ENCODE results near the gene ATP6V1G1.

Gene ATP6V1G1

DNA sequence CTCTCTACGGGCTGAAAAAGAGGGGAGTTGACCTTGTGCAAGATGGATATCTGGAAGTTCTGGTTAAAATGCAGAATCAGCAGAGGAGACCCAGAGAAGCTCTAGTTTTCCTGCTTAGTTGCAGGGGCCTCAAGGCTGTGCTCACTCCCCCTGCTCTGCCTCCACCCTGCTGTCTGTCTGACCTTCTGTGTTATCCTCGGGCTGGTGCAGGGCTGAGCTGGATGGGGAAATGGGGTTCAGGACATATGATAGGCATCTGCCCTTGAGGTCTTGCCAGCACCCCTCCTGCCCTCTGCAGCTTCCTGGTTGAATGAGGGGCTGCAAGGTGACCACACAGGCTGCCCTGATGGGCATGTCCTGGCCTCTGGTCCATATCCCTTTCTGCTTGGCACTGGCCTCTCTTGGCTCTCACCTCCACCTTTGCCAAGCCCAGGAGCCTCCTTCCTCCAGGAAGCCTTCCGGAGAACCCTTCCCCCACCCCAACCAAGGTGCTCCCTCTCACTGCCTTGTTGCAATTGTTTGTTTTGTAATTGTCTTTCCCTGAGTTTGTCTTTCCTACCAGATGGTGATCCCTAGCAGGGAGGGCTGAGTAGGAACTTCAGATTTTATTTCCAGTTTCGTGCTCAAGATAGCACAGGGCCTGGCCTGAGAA, 24.8 kb downstream of the ATP6V1G1 start:
- no peak for DNase-seq (ENCODE audit: low read depth)

DNA sequence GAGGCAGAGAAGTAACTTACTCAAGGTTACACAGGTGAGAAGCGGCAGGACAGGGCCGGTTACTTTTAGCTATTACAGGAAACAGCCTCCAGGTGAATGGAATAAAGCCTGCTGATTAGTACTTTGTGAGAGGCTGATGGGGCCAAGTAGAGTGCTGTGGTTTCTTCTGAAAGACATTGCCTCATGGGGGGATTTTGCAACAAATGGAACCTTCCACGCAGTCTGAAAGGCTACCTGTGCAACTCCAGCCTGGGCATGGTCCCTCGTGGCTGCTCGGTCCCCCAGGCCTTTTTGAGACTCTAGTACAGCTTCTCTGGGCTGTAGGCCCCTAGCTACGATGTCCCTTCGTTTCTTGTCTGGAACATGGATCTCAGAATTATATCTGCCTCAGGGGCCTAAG, 25.5 kb downstream of the ATP6V1G1 start:
- DNase-seq (ENCODE audit: low read depth), result peak; percentile 20

DNA sequence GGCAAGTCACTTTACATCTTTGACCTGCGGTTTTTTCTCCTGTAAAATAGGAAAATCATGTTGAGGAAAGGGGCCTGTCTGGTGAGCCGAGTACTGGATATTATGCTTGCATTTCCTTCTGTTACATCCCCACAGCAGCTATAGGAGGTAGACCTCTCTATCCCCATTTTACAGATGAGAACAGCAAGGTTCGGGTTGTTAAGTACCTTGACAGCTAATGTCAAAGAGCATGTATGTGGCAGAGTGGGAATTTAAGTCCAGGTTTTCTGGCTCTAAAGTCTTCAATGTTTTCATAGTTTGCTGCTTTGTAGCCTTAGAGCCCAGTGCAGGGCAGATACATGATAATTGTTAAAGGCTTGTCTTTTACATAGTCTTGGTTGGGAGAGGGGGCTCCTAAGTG, 26.4 kb downstream of the ATP6V1G1 start:
- DNase-seq (ENCODE audit: low read depth), result no peak

DNA sequence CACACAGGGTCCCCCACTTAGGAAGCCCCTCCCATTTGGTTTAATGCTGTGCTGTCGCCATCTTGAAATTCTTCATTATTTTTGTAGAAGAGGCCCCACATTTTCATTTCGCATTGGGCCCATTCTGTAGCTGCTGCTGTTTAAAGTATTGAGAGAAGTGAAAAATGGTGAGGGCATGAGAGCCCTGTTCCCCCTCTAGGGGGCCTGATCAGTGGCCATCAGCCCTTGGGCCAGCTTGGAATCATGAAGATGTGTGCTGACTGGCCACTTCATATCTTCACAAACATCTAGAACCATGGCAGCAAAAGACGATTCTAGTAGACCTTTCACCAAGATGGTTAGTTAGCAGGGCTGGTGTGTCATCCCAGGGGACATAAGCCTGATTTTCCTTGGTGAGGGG, 26.8 kb downstream of the ATP6V1G1 start:
- DNase-seq (ENCODE audit: low read depth), result no peak

GRCh38 chr9:114616684-114617520, 29.3 kb downstream of the ATP6V1G1 start:
- no peak for DNase-seq (ENCODE audit: low read depth)

- DNase-seq (ENCODE audit: low read depth), result no peak
Observed at GRCh38 chr9:114619191-114619761, 31.7 kb downstream of the ATP6V1G1 start.

- DNase-seq (ENCODE audit: low read depth), result no peak
Observed at GRCh38 chr9:114621561-114621960, 34.0 kb downstream of the ATP6V1G1 start.

GRCh38 chr9:114621975-114622609, 34.5 kb downstream of the ATP6V1G1 start:
- DNase-seq (ENCODE audit: low read depth), result peak; percentile 77

DNA sequence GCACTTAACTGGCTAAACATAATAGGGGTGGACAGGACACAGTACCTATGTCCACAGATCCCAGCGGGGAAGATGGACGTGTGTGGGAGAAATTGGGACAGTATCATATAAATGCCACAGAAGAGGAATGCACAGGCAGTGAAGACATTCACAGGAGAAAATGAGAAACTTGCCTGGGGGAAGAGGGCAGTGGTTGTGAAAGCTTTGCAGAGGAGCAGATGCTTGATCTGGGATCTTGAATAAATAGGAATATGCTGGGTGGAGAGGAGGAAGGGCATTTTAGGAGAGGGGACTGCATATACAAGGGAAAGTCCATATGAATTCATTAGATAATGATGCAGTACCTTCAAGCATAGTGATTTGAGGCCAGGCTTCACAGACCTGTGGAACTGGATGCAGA, 37.1 kb downstream of the ATP6V1G1 start:
- DNase-seq (ENCODE audit: low read depth), result no peak

DNA sequence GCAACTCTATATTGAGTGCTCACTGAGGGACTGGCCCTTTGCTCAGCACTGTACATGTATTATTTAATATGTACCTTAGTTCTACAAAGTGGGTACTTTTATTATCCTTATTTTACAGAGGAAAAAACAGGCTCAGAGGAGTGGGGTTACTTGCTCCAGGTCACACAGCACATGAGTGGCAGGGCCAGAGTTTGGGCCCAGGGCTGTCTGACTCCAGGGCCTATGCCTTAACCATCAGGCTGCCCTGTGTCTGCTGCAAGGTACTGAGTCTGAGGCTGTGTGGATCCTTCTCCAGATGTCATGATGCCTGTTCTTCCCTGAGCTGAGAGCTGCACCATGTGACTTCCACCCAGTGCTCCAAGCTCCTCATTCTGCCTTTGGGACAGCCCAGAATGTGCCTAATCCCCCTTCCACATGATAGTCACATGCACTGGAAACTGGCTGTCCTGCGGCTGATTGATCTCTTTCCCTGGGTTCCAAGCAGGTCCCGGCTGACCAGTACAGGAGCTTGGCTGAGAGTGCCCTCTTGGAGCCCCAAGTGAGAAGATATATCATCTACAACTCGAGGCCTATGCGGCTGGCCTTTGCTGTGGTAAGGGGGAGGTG, 38.9 kb downstream of the ATP6V1G1 start:
- no peak for DNase-seq (ENCODE audit: low read depth)

DNA sequence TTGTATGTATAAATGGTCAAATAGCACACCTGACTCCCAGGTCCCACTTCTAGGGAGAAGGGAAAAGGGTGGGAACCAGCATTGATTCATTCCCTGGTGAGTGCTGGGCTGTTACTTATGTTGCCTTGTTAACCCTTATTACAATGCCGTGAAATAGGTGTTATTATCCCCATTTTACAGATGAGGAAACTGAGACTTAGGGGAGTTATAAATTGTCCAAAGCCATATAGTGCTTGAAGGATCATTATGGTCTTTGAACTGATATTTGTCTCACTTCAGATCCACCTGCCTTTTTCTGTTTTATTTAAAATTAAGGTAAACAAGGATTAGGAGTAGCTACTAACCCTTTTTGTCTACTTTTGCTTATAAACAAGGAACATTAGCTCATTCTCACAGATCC, 40.0 kb downstream of the ATP6V1G1 start:
- DNase-seq (ENCODE audit: low read depth), result no peak

DNA sequence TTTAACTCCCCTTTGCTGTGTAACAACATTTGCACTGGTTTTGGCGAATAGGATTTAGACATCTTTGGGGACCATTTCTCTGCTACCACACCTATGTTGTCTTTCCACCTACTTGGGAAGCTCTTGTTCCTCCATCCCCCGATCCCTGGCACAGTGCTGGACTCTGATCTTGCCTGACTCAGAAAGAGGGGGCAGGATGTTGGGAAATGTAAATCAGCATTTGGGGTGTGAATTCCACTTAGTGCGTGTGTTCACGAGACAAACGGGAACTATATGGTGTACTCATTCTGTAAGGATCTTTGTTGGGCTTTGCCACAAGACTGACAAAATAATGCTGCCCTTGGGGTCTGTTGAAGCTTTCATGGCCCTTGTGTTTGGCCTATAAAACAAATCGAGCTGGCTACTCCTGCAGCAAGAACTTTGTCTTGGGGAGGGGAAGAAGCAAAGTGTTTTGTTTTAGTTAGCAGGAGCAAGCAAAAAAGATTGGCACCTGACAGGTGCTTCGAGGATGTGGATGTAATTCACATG, 42.1 kb downstream of the ATP6V1G1 start:
- DNase-seq (ENCODE audit: low read depth), result no peak

GRCh38 chr9:114631166-114631565, 43.6 kb downstream of the ATP6V1G1 start:
- DNase-seq (ENCODE audit: low read depth), result no peak

DNA sequence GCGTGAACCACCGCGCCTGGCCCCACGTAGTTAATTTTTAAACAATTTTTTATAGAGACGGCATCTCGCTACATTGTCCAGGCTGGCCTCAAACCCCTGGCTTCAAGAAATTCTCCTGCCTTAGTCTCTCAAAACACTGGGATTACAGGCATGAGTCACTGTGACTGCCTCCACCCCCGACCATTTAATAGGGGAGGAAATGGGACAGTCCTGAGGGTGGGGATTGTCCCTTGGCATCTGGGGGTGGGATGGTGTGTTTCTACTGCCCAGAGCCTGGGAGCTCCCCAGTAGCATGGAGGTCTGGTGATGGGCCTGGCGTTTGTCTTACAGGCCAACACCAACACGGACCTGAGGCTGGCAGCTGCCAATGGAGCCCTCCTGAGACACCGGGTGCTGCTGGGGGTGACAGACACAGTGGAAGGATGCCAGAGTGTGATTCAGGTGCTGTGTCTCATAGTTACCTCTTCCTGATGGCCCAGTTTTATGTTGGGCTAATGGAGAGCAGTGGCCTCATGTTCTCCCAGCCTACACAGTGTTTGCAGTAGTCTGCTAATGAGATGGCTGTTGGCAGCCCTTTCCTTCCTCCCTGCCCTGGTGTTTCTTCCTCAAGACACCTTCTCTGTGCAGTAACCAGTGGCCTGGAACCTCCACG, 46.0 kb downstream of the ATP6V1G1 start:
- no peak for DNase-seq (ENCODE audit: low read depth)

GRCh38 chr9:114634387-114634786, 46.8 kb downstream of the ATP6V1G1 start:
- DNase-seq (ENCODE audit: low read depth), result no peak

DNA sequence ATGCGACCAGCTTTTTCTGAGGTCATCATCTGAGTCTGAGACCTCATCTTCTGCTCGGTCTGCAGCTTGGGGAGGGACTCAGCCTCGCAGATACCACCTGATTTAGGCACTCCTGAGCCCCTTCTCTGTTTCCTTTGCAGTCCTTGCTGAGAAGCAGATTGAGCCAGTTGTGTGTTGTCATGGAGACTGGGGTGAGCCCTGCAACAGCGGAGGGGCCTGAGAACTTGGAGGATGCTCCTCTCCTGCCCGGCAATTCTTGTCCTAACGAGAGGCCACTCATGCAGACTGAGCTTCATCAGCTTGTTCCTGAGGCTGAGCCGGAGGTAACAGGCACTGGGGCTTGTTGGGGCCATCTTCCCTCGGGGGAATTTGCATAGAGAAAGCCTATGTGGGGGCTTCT, 50.8 kb downstream of the ATP6V1G1 start:
- DNase-seq (ENCODE audit: low read depth), result no peak

DNA sequence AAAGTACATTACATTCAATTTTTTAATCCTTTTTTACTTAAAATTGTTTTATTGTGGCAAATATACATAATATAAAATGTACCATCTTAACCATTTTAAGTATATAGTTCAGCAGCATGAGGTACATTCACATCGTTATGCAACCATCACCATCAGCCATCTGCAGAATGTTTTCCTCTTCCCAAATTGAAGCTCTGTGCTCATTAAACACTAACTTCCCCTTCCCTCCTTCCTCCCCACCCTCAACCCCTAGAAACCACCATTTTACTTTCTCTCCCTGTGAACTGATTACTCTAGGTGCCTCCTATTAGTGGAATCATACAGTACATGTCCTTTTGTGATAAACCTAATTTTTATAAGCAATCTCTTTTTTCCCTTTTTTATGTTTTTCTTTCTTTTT, 54.4 kb downstream of the ATP6V1G1 start:
- no peak for DNase-seq (ENCODE audit: low read depth)

DNA sequence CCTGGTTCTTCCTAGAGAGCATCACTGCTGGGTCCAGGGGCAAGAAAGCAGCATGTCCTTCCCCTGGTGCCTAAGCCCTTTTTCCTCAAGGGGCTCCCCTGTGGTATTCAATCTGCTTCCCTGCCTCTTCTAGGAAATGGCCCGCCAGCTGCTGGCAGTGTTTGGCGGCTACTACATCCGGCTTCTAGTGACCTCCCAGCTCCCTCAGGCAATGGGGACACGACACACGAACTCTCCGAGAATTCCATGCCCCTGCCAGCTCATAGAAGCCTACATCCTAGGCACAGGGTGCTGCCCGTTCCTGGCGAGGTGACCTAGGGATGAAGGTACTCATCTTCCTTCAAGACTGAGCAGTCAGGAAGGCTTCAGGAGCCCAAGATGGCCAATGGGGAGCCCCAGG, 55.4 kb downstream of the ATP6V1G1 start:
- no peak for DNase-seq (ENCODE audit: low read depth)

- no peak for DNase-seq (ENCODE audit: low read depth)
Observed at GRCh38 chr9:114643896-114644295, 56.3 kb downstream of the ATP6V1G1 start.
